ENCODE results near the gene MYLK4.

GRCh38 chr6:2794171-2794730, 43.5 kb upstream of the MYLK4 start:
- TF ChIP-seq EZH2 (IDR thresholded peaks at IDR 0.05; ENCODE audit: low read length, missing control alignments) (no peak), CTCF (conservative IDR thresholded peaks at IDR 0.05 in 1 of 2, IDR thresholded peaks at IDR 0.05 in 1 of 2; ENCODE audit: low read depth in 1 of 2, low read length in 2 of 2) (no peak)
